ENCODE measurements around the gene FAM24B.

DNA sequence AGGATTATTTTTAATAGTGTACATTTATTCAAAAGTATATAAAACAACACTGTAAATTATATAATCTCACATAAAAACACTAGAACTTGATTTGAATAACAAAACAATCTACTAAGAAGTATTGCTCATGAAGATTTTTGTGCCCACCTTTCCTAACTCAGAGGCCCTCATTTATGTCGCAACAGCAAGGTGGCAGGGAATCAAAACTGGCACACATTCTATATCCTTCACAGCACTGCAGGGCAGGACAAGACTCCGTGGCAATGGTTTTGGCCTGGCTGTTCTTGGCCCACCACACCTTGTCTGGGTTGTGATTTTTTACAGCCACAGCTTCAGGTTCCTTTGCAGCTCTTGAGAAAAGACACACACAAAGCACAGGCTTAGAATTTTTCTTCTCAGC, 30.3 kb downstream of the FAM24B start:
- no peak for TF ChIP-seq POLR2A (IDR thresholded peaks at IDR 0.05; ENCODE audit: low read length)
- no peak for TF ChIP-seq GATA1 (IDR thresholded peaks at IDR 0.05; ENCODE audit: low read depth, low read length)

All from erythroblast (primary cell).